AG09309 (cell line): ENCODE measurements around the gene EMC1.
"Not testable (repeated sequence)": the region's sequence is repeated elsewhere in the genome, so short reads cannot be mapped to it uniquely, and the experiment has no call there.

ENCODE experiments used
- DNase-seq: peaks from one replicate; pipeline ENCODE4 v3.0.0-alpha.2; 2010; ENCODE audit warnings: low read depth
- H3K4me3 ChIP-seq: 2 replicates; pipeline ENCODE4 v1.5.1; 2011; ENCODE audit warnings: mild to moderate bottlenecking, low read depth, low read length, moderate library complexity; ENCODE audit not compliant: control insufficient read depth
- TF ChIP-seq, protein P1 (sequence below): IDR thresholded peaks from 2 replicates; pipeline ENCODE4 v1.5.1; 2011; ENCODE audit warnings: mild to moderate bottlenecking, low read depth, low read length, inconsistent platforms; ENCODE audit not compliant: insufficient read depth, control insufficient read depth; ENCODE audit errors: missing control alignments

The EMC1 gene

DNA sequence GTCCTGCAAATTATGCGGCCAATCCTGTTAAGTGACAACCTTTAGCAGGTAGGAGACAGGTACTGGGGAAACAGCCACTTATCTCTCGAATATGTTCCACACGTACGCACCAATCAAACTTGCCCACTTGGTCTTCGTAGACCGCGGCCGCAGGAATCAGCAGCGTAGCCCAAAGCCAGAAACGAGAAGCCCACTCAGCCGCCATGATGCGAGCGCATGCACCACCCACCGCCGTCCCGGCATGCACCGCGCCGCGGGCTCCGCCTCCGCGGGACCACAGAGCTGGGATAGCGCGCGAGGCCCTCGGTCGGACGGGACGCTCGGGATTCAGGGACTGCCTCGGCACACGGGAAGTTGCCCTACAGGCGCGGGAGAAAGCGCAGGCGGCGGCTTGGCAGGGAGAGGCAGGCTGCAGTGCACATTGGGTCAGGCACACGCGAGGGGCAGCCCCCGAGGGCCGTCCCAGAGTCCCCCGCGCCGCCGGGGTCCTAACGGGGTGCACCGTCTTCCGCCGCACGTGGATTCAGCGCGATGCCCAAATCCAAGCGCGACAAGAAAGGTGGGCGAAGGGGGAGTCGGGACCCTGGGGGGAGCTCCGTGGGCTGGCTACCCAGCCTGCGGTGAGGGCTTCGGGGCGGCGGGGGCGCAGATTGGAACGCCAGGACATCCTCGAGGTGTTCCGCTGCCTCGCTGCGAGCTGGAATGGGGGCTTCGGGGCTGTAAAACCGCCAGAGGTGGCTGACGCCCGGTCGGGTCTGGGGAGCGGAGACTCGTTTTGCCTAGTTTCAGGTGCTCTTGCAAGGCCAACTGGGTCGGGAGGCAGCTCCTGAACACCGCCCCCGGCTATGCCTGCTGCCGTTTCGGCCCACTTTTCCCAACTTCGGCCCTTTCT lies at the start of gene EMC1, which contains the start of gene MRTO4:
Gene EMC1 (minus strand): TSS at position 220 of the 892 bp plus-strand sequence. CDS start 15 bp downstream, at position 205.
Gene MRTO4 (plus strand): TSS at position 501 of the 892 bp plus-strand sequence. CDS start 31 bp downstream, at position 532.
- DNase-seq = no peak
- TF ChIP-seq, protein P1, sequence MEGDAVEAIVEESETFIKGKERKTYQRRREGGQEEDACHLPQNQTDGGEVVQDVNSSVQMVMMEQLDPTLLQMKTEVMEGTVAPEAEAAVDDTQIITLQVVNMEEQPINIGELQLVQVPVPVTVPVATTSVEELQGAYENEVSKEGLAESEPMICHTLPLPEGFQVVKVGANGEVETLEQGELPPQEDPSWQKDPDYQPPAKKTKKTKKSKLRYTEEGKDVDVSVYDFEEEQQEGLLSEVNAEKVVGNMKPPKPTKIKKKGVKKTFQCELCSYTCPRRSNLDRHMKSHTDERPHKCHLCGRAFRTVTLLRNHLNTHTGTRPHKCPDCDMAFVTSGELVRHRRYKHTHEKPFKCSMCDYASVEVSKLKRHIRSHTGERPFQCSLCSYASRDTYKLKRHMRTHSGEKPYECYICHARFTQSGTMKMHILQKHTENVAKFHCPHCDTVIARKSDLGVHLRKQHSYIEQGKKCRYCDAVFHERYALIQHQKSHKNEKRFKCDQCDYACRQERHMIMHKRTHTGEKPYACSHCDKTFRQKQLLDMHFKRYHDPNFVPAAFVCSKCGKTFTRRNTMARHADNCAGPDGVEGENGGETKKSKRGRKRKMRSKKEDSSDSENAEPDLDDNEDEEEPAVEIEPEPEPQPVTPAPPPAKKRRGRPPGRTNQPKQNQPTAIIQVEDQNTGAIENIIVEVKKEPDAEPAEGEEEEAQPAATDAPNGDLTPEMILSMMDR = no peak
- peak within 1 kb of the TSS; percentile 92 for H3K4me3 ChIP-seq

DNA sequence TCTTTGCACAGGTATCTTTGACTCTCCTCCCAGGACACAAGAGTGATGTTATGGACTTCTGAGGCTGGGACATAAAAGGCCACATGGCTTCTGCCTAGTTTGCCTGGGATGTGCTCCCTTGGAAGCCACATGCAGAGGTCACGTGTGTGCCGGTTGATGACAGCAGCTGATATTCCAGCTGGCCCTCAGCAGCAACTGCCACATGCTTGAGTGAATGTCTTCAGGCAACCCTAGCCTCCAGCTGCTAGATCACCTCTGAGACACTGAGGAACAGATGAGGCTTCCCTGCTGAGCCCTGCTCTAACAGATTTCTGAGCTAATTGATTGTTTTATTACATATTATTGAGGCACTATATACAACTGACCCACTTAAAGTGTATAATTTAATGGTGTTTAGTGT lies 48.9 kb upstream of the EMC1 start:
- no peak overlapping the region for H3K4me3 ChIP-seq
- TF ChIP-seq, protein P1 = no peak
- no peak for DNase-seq

DNA sequence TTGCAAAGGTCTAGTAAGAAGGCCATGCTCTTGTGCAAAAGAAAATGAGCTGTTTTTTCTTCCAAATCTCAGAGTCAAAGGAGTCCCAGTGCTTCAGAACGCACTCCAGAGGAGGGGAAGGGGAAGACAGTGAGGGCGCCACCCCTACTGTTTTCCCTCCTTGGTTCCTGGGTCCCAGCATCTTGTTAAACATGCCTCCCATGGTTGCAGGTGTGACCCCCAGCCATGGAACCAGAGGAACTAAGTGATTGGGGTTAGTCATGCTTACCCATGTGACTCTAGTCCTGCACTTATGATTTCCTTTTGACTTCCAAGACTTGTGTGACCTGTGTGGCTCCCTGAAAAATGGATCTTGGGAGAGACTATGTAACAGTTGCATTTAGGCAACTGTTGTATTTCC lies 43.3 kb upstream of the EMC1 start:
- TF ChIP-seq, protein P1 = no peak
- no peak for DNase-seq
- H3K4me3 ChIP-seq = no peak overlapping the region

DNA sequence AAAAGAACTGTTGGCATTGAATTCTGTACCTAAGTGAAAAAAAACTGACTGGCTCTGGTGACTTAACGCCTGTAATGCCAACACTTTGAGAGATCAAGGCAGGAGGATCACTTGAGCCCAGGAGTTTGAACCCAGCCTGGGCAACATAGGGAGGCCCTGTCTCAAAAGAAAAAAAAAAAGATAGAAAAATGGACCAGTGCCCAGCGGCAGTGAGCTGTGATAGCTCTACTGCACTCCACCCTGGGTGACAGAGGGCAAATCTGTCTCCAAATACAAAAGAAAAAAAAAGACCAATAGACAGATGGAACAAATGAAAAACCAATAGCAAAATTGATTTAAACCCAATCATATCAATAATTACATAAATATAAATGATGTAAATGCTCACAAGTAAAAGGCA lies 37.9 kb upstream of the EMC1 start:
- TF ChIP-seq, protein P1 = no peak
- no peak overlapping the region for H3K4me3 ChIP-seq
- DNase-seq = no peak

DNA sequence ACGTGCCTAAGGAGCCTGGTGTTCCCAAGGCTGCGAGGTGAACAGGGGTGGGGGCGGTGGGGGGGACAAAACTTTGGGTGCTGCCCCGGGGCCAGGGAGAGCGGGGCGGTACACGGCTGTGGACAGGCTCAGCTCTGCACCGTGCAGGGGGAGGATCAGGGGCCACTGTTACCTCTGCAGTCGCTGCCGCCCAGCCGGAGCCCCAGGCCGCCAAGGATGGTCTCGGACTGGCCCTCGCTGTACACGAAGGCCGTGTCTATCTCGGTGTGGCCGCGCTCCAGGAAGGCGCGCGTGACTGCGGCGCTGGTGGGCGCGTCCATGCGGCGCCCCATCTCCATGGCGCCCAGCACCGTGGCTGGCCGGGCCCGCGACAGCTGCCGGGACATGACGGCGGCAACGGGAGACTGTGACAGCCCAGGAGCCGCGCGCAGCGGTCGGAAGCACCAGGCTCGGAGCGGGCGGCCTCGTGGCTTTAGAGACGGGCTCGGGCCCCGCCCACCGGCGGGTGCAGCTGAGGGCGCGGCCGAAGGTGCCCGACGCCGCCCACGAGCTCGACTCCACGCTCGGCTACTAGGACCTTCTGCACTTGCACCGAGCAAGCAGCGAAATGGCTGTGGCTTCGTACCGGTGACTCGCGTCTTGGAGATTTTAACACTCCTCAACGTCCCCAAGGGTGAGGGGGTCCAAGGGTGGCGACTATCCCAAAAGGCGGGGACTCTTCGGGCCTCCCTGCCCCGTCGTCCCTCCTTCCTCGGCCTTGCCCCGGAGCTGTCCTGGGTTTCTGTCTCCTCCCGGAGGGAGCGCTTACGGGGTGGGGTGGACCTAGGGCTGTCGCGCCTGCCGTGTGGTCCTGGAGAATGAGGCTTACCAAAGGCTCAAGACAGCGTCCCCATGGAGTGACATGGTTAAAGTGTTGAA lies 37.3 kb upstream of the EMC1 start, which contains the start of gene AKR7A3:
Gene AKR7A3 (minus strand): TSS at position 447 of the 918 bp plus-strand sequence. CDS start 61 bp downstream, at position 386.
- H3K4me3 ChIP-seq = peak within 1 kb of the TSS; percentile 33
- not testable (repeated sequence) for DNase-seq

DNA sequence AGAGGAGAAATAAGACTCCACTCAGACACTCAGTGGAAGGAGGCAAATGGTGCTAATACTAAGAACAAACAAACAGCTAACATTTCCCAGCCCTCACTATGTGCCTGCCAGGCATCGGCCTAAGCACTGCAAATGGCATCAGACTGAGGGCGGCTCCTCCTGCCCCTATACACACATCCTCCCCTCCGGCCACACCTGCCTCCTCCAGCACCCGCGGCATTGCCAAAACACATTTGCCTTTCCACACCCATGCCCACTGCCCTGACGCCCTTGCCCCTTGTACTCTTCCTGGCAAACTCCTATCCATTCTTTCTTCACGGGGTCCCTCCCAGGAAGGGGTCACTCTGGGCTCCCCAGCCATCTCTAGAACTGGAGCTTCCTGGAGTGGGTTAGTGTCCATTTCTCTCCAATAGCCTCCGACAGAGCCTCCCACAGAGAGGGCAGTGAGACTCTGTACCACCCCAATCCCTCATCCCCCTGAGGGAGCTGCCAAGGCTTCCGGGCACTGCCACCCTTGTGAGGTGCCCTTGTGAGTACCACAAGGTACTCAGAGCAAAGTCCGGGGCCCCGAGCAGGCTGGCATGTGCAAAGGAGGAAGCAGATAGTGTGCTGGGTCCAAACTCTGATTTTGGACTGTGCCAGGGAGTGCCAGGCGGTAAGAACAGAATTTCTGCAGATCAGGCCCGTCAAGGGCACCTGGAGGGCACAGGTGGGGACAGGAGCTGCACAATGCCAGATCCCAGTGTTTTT lies 36.3 kb upstream of the EMC1 start:
- DNase-seq = no peak
- TF ChIP-seq, protein P1 = no peak

DNA sequence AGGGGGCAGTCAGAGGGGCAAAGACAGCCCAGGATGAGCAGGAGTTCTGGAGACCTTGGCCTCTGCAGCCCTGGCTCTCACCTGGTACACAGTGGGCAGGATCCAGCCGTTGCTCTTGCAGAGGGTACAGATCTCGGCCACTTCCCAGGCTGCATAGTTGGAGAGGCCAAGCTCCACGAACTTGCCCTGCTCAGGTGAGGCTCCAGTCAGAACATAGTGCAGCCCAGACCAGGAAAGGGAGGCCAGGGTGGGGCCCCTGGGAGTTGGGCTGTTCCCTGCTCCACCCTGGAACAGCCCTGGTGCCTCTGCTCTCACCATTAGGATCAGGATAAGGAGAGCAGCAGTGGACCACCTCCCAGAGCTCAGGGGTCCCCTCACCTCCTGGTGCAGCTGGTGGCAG lies 34.5 kb upstream of the EMC1 start:
- not testable (repeated sequence) for H3K4me3 ChIP-seq, DNase-seq

More for the DNA sequence above, 36.3 kb upstream of the EMC1 start:
- no peak overlapping the region for H3K4me3 ChIP-seq

DNA sequence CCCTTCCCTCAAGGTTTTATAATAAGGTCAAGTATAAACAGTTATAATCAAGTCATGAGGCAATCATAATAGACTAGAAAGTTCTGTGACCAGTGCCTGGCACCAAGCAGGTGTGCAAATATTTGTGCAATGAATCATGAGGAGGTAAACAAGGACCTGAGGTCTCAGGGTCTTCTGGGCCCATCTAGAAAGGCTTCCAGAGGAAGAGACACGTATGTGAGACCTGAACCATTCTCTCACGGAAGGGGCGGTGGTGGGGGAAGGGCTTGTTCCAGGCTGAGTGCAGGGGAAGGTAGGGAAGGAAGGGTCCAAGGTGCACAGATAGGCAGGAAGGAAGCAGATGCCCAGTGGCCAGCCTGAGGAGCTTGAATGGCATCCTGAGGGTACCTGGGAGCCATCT lies 34.0 kb upstream of the EMC1 start:
- not testable (repeated sequence) for DNase-seq, H3K4me3 ChIP-seq
